Esophagus muscularis mucosa (tissue), 3 donors: Measurements from ENCODE around the gene TANC1.

Experiments used
- POLR2A ChIP-seq: fragments of 450-650 bp; IDR thresholded peaks from one replicate; pipeline ENCODE4 v1.6.1; 2017; ENCODE audit warnings: antibody characterized with exemption, moderate library complexity, mild to moderate bottlenecking, low read depth
- POLR2AphosphoS5 ChIP-seq, 2 donors: sonication (generic); formaldehyde crosslinking; IDR thresholded peaks; one replicate each; pipeline ENCODE4 v1.6.1; 2017; ENCODE audit warnings: antibody characterized with exemption in 2 of 2
- TF ChIP-seq, protein P1 (sequence below), 3 experiments: fragments of 200-600 bp in 2 of 3; fragments of 450-650 bp in 1 of 3; sonication (generic) in 2 of 3; IDR thresholded peaks; one replicate each; pipeline ENCODE4 v1.5.1; 2017 to 2019; ENCODE audit warnings: antibody characterized with exemption in 3 of 3, mild to moderate bottlenecking in 2 of 3, moderate library complexity in 1 of 3

DNA sequence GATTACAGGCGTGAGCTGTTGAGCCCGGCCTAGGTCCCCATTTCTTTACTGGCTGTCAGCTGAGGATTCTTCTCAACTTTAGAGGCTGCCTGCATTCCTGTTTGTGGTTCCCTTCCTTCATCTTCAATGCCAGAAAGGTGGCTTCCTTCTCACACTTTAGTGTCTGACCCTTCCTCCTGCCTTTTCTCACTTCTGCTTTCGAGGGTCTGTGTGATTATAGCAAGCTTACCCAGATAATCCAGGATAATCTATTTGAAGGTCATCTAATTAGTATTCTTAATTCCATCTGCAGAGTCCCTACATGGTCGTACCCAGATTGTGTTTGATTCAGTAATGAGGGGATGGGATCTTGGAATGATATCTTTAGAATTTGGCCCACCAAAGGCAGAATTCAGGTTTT, 157.4 kb downstream of the TANC1 start:
- TF ChIP-seq POLR2A, result no peak
- TF ChIP-seq POLR2AphosphoS5 (IDR thresholded peaks at IDR 0.05), result no peak
- TF ChIP-seq, protein P1, sequence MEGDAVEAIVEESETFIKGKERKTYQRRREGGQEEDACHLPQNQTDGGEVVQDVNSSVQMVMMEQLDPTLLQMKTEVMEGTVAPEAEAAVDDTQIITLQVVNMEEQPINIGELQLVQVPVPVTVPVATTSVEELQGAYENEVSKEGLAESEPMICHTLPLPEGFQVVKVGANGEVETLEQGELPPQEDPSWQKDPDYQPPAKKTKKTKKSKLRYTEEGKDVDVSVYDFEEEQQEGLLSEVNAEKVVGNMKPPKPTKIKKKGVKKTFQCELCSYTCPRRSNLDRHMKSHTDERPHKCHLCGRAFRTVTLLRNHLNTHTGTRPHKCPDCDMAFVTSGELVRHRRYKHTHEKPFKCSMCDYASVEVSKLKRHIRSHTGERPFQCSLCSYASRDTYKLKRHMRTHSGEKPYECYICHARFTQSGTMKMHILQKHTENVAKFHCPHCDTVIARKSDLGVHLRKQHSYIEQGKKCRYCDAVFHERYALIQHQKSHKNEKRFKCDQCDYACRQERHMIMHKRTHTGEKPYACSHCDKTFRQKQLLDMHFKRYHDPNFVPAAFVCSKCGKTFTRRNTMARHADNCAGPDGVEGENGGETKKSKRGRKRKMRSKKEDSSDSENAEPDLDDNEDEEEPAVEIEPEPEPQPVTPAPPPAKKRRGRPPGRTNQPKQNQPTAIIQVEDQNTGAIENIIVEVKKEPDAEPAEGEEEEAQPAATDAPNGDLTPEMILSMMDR (IDR thresholded peaks at IDR 0.05), result no peak
